Inferior parietal cortex (tissue), 1 donor: ENCODE measurements around the gene ADGRL2.

Experiments
- DNase-seq: peaks from one replicate; pipeline ENCODE4 v3.0.0-alpha.2; 2016; ENCODE audit errors: extremely low spot score

Gene ADGRL2

DNA sequence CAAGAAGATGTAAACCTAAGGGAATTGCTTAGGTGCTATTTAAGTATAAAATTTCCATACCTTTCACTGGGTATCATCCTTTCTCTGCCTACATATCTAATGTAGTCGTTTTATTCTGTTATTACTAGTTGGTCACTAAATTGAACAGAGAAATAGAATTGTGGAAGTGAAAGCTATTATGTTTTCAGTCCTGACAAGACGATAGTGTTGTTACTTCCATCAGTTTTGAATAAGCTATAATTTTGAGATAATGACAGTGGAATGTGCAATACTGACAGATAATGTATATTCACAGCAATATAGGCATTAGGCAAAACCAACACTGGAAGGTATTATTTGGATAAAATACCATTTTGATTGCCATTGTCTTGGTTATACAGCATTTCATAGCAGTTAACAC, 181.8 kb downstream of the ADGRL2 start:
- no peak for DNase-seq

DNA sequence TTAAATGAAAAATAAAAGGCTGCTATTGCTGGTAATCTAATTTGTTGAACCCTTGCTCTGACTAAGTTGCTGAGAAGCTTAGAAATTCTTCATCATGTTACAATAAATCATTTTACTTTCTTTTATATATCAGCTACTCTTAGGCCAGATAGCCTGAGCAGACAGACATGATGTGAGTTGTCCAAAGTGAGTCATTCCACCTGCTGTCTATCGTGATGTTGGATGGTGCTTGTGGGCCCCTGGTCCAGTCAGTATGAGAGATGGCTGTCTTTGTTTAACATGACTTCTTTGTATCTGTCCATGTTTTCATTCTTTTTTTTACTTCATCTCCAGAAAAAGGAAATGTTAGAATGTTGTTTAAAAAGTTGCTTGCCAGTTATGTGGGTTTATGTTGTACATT, 188.8 kb downstream of the ADGRL2 start:
- no peak for DNase-seq

DNA sequence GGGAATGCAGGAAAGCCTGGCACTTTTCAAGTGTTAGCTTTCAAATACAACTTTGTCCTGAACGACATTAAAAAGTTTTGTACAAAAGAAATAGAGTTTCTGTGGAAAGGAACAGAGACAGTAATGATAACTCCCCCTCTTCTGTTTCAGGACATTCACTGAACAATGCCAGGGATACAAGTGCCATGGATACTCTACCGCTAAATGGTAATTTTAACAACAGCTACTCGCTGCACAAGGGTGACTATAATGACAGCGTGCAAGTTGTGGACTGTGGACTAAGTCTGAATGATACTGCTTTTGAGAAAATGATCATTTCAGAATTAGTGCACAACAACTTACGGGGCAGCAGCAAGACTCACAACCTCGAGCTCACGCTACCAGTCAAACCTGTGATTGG, 189.5 kb downstream of the ADGRL2 start:
- no peak for DNase-seq

DNA sequence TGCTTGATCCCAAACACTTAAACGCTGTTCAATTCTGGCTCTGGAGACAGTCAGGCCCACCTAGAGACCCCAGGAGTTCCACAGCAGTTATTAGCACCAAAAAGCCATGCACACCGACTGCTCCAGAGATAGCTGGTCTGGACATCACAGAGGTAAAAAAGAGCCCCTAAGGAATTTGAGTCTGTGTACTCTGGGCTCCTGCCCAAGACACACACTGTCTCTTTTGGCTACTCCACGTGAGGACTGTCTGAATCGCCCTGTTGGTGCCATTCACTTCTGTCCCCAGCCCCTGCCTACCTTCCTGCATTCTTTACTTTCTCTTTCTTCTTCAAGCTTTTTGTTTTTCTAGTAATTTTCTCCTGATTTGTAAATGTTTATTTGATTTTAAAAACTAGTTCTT, 197.4 kb downstream of the ADGRL2 start:
- no peak for DNase-seq

DNA sequence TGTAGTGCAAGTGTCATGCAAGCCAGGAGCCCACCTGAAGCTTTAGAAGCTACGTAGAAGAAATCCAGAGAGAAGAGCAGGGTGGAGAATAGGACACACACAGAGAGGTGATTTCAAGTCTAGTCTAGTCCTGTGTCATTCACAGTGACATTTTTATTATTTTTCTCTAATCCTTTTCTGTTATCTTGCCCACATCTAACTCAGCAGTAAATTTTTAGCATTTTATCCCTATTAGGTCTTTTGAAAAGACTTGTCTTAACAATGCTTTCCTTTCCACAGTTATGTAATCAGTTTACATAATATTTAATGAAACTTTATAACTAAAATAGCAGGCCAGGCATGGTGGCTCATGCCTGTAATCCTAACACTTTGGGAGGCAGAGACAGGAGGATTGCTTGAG, 198.6 kb downstream of the ADGRL2 start:
- no peak for DNase-seq

DNA sequence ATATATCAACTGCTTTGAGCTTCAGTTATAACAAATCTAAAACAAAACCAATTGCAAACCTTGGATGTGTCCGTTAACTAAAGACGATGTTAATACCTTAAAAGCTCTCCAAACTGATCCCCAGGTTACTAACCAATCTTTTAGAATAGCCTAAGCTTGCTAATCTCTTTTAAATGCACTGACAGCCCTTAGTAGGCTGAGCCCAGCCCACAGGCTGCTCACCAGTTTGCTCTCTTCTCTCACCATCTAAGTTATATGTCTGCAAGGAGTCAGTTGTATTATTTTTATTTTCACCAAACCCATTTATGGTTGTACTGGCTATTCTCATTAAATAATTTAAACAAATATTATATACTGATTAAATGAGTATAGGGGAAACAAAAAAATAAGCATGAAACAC, 199.5 kb downstream of the ADGRL2 start:
- no peak for DNase-seq

DNA sequence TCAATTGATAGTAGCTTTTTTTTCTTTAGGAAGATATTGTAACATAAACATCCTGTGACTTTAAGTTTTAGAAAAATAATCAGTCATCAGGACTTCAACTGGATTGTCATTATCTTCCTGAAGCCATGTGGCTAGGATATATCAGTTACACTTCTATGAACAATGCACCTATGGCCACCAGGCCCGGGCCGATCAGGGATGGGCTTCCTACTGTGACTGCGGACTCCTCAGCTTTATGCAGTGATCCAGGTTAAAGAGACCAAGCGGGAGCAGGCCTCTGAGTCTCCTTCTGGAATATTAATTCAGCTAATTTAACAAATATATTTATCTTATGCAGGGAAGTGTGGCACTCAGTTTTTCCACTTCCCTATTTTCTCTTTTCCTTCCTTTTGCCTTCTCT, 200.6 kb downstream of the ADGRL2 start:
- no peak for DNase-seq

DNA sequence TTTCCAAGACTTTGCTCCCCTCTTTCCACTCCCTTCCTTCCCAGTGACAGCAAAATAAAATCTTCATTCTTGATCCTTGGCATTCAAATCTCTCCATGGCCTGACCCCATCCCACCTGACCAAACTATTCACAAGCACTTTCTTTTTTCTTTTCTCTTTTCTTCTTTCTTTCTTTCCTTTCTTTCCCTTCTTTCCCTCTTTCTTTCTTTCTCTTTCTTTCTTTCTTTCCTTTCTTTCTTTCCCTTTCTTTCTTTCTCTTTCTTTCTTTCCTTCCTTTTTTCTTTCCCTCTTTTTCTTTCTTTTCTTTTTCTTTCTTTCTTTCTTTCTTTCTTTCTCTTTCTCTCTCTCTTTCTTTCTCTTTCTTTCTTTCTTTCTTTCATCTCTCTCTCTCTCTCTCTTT, 207.1 kb downstream of the ADGRL2 start:
- DNase-seq = no peak

DNA sequence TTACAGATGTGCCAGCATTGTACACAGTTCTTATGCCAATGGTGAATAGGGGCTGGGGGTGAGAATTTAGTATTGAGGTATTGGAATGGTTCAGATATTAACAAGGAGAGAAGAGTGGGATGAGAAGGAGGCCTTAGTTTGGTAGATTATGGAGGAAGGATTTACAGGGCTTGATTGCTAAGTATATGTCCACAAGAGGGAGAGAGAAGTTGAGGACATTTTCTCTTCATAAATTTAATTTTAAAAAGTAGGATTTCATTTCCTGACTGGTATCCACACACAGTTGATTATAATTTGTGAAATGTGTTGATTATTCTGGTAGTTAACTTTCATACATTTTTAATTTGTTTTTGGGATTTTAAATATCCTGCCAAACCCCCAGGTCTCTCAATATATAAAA, 213.0 kb downstream of the ADGRL2 start:
- DNase-seq = no peak

DNA sequence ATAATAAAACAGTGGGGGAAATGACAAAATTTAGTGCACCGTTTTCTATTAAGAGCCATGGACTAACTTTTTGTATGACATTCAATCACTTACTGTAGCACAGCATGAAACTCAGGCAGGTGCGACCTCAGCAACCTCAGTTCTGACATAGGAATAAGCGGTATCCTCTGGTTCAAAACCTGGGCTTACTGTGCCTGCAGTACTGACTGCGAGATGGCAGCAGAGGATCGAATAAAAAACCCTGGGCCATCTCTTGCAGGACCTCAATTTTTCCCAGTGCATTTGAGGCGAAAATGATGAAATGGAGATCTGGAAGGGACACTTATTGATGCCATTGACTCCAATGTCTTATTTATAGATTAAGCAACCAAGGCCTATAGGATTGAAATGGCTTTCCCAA, 214.7 kb downstream of the ADGRL2 start:
- DNase-seq = no peak

DNA sequence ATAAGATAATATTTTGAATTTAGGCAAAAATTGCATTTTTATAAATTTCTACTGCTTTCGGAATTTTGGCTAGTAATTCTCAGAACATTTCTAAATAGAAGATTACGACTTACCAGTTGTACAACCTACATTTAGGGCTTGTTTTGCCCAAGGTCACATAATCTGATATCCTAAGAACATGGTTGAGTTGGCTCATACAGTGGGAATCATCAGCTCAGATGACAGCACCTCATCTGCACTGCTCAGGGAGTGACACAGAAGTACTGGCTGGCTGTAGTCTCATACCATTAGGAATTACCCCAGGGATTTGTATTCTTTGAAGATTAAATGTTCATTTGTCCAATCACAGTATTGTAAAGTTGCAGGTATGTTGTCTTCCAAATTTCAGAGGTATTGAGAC, 217.6 kb downstream of the ADGRL2 start:
- DNase-seq = no peak

DNA sequence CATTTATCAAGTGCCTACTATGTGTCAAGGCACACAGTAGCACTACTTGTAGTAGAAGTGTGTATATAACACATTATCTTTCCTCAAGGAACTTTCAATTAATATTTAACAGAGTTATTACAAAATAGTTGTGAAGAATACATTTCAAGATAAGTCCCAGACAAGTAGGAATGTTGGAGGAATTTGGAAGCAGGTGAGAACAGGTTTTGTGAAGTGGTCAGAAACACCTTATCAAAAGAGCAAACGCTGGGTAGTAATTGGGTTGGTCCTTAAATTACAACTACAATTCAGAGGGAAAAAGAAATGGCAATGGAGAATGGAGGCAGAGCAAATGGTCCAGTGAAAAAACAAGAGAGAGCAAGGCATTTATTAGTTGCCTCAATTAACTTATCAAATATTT, 218.8 kb downstream of the ADGRL2 start:
- no peak for DNase-seq

DNA sequence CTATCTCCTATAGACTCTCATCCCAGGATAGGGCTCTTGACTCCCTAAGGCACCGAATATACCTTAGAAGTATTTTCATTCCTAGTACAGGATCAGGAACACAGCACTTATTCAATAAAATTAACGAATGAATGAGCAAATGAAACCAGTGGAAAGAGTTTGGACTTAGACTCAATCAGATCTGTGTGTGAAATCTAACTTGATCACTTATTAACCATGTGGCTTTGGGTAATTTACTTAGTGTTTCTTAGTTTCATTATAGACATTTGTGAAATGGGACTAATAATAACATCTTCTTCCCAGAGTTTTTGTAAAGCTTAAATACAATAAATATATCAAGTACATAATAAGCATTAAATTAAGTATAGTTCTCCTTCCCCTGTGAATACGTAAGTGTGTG, 230.1 kb downstream of the ADGRL2 start:
- DNase-seq = no peak

DNA sequence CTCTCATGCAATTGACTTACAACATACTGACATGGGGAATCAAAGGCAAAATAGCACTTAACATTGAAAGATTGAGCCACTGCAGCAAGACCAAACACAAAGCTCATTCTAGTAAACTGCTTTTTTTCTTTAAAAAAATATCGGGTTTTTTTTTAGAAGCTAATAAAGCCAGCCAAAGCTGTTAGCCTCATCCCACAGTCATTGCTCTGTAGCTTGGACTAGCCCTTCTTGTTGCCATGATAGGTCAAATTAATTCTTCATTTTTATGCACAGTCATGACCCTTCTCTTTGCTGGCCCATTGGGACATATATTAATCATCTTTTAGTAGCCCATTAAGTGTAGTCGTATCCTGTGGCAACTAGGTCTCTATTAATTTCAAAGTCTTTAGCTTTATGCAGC, 231.3 kb downstream of the ADGRL2 start:
- DNase-seq = no peak

DNA sequence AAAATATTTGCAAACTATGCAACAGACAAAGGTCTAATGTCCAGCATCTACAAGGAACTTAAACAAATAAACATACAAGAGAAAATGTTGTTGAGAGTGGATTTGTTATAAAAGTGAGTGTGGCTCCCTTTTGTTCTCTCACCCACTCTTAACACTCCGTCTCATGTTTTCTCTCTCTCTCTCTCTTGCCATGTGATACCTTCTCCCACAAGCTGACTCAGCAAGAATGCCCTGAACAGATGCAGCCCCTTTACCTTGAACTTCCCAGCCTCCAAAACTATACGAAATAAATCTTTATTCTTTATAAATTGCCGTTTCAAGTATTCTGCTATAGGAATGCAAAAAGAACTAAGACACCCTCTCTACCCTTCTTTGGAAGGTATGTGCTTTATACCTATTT, 234.1 kb downstream of the ADGRL2 start:
- no peak for DNase-seq
